Muscle of arm (tissue), 12 donors: ENCODE measurements around the gene GPATCH4. TPM values are rescaled to one million over a fixed set of nuclear protein-coding genes. Genes with fewer than 3 reads are reported as not detected.
"Not testable (repeated sequence)": the region's sequence is repeated elsewhere in the genome, so short reads cannot be mapped to it uniquely, and the experiment has no call there.

Experiments
- DNase-seq: peaks from one replicate; pipeline ENCODE4 v3.0.0-alpha.2; 2013
- polyA plus RNA-seq, 12 donors: library from polyadenylated mRNA; unstranded; fragments of 120-200 nt; gene quantifications; one replicate each; pipeline ENCODE4 v1.2.1, GENCODE V29; 2013; ENCODE audit not compliant: insufficient read length in 12 of 12

GPATCH4 gene
- polyA plus RNA-seq, 12 donors = 25.3 to 39.3 (median 28.2) TPM; not detected in 1

- DNase-seq = not testable (repeated sequence)
These were observed 29.9 kb upstream of the GPATCH4 start for GRCh38 chr1:156631152-156631551.

GRCh38 chr1:156629823-156630449 lies 28.7 kb upstream of the GPATCH4 start:
- no peak for DNase-seq

GRCh38 chr1:156627313-156627880 lies 26.1 kb upstream of the GPATCH4 start:
- no peak for DNase-seq

- DNase-seq = no peak
These were observed 24.8 kb upstream of the GPATCH4 start for GRCh38 chr1:156626079-156626438.

GRCh38 chr1:156625436-156626078 lies 24.3 kb upstream of the GPATCH4 start:
- peak; percentile 54 for DNase-seq

- no peak for DNase-seq
These were observed 23.6 kb upstream of the GPATCH4 start for GRCh38 chr1:156624814-156625435.

GRCh38 chr1:156623946-156624813 lies 22.9 kb upstream of the GPATCH4 start:
- no peak for DNase-seq

- DNase-seq = no peak
These were observed 21.5 kb upstream of the GPATCH4 start for GRCh38 chr1:156622581-156623297.

- DNase-seq = no peak
These were observed 18.3 kb upstream of the GPATCH4 start for GRCh38 chr1:156619582-156619955.

GRCh38 chr1:156618853-156619581 lies 17.7 kb upstream of the GPATCH4 start, which contains the start of gene HAPLN2:
Gene HAPLN2, plus strand, starts transcription at chr1:156619415. Its CDS starts 4,076 bp downstream, at chr1:156623491.
- no peak for DNase-seq

- no peak for DNase-seq
These were observed 15.2 kb upstream of the GPATCH4 start for GRCh38 chr1:156616463-156616862.

GRCh38 chr1:156615946-156616345 lies 14.7 kb upstream of the GPATCH4 start:
- no peak for DNase-seq

- DNase-seq = no peak
These were observed 11.4 kb upstream of the GPATCH4 start for GRCh38 chr1:156612666-156613065.

- not testable (repeated sequence) for DNase-seq
These were observed 8.8 kb upstream of the GPATCH4 start for GRCh38 chr1:156610072-156610471.

GRCh38 chr1:156608981-156609380 lies 7.7 kb upstream of the GPATCH4 start:
- DNase-seq = no peak

GRCh38 chr1:156608036-156608674 lies 6.9 kb upstream of the GPATCH4 start:
- DNase-seq = peak; percentile 52

GRCh38 chr1:156607344-156607743 lies 6.1 kb upstream of the GPATCH4 start:
- DNase-seq = not testable (repeated sequence)

- DNase-seq = no peak
These were observed 1.3 kb upstream of the GPATCH4 start for GRCh38 chr1:156602557-156602993.

GRCh38 chr1:156601892-156602291 lies 613 bp upstream of the GPATCH4 start:
- no peak for DNase-seq

GRCh38 chr1:156600733-156601121 lies 552 bp downstream of the GPATCH4 start:
- no peak for DNase-seq
